Nephron progenitor cell (in vitro differentiated cells): Measurements from ENCODE around the gene PRPF19.

Experiments
- DNase-seq: peaks from one replicate; pipeline ENCODE4 v3.0.0; 2021
- H3K27ac Mint-ChIP-seq: 2 replicates; pipeline ENCODE4 v1.8.0; 2021; ENCODE audit warnings: mild to moderate bottlenecking, moderate library complexity, mixed read lengths
- H3K27me3 Mint-ChIP-seq: 2 replicates; pipeline ENCODE4 v1.8.0; 2021; ENCODE audit warnings: mild to moderate bottlenecking, low read depth, mixed read lengths; ENCODE audit not compliant: poor library complexity
- H3K36me3 Mint-ChIP-seq: 2 replicates; pipeline ENCODE4 v1.8.0; 2021; ENCODE audit warnings: low read depth, mixed read lengths
- H3K4me1 Mint-ChIP-seq: 2 replicates; pipeline ENCODE4 v1.8.0; 2021; ENCODE audit warnings: mixed read lengths
- H3K4me3 Mint-ChIP-seq: 2 replicates; pipeline ENCODE4 v1.8.0; 2021; ENCODE audit warnings: mild to moderate bottlenecking, moderate library complexity, mixed read lengths
- H3K9me3 Mint-ChIP-seq: 2 replicates; pipeline ENCODE4 v1.8.0; 2021; ENCODE audit warnings: mild to moderate bottlenecking, moderate library complexity, mixed read lengths
- CTCF ChIP-seq: fragments of 200-600 bp; sonication (generic); IDR thresholded peaks from 2 replicates; pipeline ENCODE4 v1.5.0; 2021; ENCODE audit warnings: antibody characterized with exemption

The PRPF19 gene

GRCh38 chr11:60918251-60918938 is 12.0 kb upstream of the PRPF19 start:
- Mint-ChIP-seq H3K4me1 (peaks cover 69% of the 10 kb centered on the region), H3K27ac (no peak overlapping the region), H3K36me3 (peaks cover 39% of the 10 kb centered on the region), H3K4me3 (no peak overlapping the region), H3K27me3 (peaks cover 8% of the 10 kb centered on the region), H3K9me3 (no peaks in the 10 kb centered on the region)
- no peak for TF ChIP-seq CTCF
- no peak for DNase-seq

GRCh38 chr11:60917267-60917666 is 10.9 kb upstream of the PRPF19 start:
- no peak for DNase-seq
- no peak for TF ChIP-seq CTCF
- Mint-ChIP-seq H3K27ac (no peak overlapping the region), H3K4me3 (no peak overlapping the region), H3K36me3 (peaks cover 35% of the 10 kb centered on the region), H3K4me1 (peaks cover 71% of the 10 kb centered on the region), H3K9me3 (no peaks in the 10 kb centered on the region), H3K27me3 (peaks cover 5% of the 10 kb centered on the region)

DNA sequence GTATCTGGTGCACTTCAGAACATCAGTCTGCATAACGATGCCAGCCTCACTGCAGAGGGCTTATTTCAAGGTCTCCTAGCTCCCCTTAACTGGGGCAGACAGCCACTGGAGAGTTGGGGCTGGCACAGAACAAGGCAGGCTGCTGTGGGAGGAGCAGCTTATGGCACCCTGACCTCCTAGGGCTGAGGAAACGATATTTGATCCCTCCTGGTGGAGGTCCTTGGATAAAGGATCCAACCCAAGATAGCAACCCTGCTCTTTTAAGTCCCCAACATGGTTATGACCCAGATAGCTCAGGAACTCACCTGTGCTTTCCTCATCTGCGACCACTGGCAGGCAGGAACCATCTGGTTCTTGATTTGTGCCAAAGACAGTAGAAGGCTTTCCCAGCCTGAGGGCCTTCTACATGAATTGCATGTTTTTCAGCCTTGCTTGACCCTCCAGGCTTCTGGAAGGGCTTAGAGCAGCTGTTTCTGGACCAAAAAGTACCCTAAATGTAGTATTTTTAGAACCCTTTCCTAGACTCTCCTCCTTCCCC is 10.4 kb upstream of the PRPF19 start:
- Mint-ChIP-seq H3K4me3 (peak overlapping the region; percentile 38), H3K27me3 (peaks cover 4% of the 10 kb centered on the region), H3K9me3 (no peaks in the 10 kb centered on the region), H3K36me3 (peaks cover 32% of the 10 kb centered on the region), H3K27ac (no peak overlapping the region), H3K4me1 (peaks cover 71% of the 10 kb centered on the region)
- no peak for DNase-seq
- TF ChIP-seq CTCF: no peak

GRCh38 chr11:60915248-60915914 is 9.0 kb upstream of the PRPF19 start:
- no peak overlapping the region for H3K27ac Mint-ChIP-seq
- TF ChIP-seq CTCF: no peak
- H3K27me3 Mint-ChIP-seq: peaks cover 5% of the 10 kb centered on the region
- peaks cover 69% of the 10 kb centered on the region for H3K4me1 Mint-ChIP-seq
- H3K4me3 Mint-ChIP-seq: peak overlapping the region; percentile 91
- peak; percentile 57 for DNase-seq
- H3K36me3 Mint-ChIP-seq: peaks cover 20% of the 10 kb centered on the region
- peaks cover 3% of the 10 kb centered on the region for H3K9me3 Mint-ChIP-seq

GRCh38 chr11:60914633-60915247 is 8.4 kb upstream of the PRPF19 start:
- Mint-ChIP-seq H3K27ac (peak overlapping the region; percentile 53), H3K36me3 (peaks cover 14% of the 10 kb centered on the region), H3K9me3 (peaks cover 10% of the 10 kb centered on the region), H3K4me3 (peak overlapping the region; percentile 91), H3K27me3 (peaks cover 9% of the 10 kb centered on the region), H3K4me1 (peaks cover 67% of the 10 kb centered on the region)
- TF ChIP-seq CTCF: no peak
- no peak for DNase-seq
